HG03066 (cell line): ENCODE data around the gene ELAC1.

Source experiments
- ATAC-seq: cut with Tn5 transposase; IDR thresholded peaks from one replicate; pipeline ENCODE4 v1.9.1; 2021; ENCODE audit warnings: low read depth; ENCODE audit not compliant: unreplicated experiment

ELAC1 gene

GRCh38 chr18:51013259-51013658 is 45.4 kb downstream of the ELAC1 start:
- no peak for ATAC-seq

GRCh38 chr18:51017140-51017879 is 49.5 kb downstream of the ELAC1 start:
- no peak for ATAC-seq

- ATAC-seq = no peak
Observed at GRCh38 chr18:51020536-51020935, 52.7 kb downstream of the ELAC1 start.

GRCh38 chr18:51021226-51021965 is 53.6 kb downstream of the ELAC1 start:
- ATAC-seq = no peak

- ATAC-seq = no peak
Observed at GRCh38 chr18:51025512-51025911, 57.7 kb downstream of the ELAC1 start.

GRCh38 chr18:51028201-51028805 is 60.5 kb downstream of the ELAC1 start:
- no peak for ATAC-seq

GRCh38 chr18:51029378-51029693 is 61.5 kb downstream of the ELAC1 start:
- ATAC-seq = no peak

GRCh38 chr18:51029694-51030536 is 62.1 kb downstream of the ELAC1 start, which contains the start of gene SMAD4:
SMAD4 (plus strand) TSS chr18:51030213; CDS start chr18:51047047, 16,834 bp downstream.
- peak; percentile 80 for ATAC-seq

- ATAC-seq = peak; percentile 49
Observed at GRCh38 chr18:51030537-51031258, 62.9 kb downstream of the ELAC1 start.

- no peak for ATAC-seq
Observed at GRCh38 chr18:51032193-51032592, 64.4 kb downstream of the ELAC1 start.

- no peak for ATAC-seq
Observed at GRCh38 chr18:51037230-51037629, 69.4 kb downstream of the ELAC1 start.
